Measurements from ENCODE around the gene DST.
A peak's percentile ranks its signal among the peaks of the same experiment; 100 is the strongest.

Gene DST

DNA sequence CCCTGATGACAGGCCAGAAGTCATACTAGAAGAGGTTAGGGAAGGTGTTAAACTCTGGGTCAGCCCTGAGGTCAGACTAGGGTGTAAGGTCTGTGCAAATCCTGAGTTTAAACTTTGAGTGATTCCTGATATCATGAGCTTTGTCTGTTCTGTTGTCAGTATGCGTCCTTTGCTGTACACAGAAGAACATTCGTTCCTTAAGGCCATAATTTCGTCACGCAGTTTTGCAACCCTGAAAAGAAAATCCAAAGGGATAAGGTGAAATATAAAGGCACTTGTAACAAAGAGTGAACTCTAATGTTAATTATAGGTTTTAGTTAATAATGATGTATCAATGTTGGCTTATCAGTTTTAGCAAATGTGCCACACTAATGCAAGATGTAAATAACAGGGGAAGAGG is 2.3 kb downstream of the DST start:
- in situ Hi-C loops (cut with HindIII; ENCODE audit: low sequenced_read_pairs): no loop called here
- H3K4me3 ChIP-seq (ENCODE audit: low read depth, low read length): no peak overlapping the region
- DNase-seq (ENCODE audit: low read depth, low spot score): no peak
- TF ChIP-seq, protein P1, sequence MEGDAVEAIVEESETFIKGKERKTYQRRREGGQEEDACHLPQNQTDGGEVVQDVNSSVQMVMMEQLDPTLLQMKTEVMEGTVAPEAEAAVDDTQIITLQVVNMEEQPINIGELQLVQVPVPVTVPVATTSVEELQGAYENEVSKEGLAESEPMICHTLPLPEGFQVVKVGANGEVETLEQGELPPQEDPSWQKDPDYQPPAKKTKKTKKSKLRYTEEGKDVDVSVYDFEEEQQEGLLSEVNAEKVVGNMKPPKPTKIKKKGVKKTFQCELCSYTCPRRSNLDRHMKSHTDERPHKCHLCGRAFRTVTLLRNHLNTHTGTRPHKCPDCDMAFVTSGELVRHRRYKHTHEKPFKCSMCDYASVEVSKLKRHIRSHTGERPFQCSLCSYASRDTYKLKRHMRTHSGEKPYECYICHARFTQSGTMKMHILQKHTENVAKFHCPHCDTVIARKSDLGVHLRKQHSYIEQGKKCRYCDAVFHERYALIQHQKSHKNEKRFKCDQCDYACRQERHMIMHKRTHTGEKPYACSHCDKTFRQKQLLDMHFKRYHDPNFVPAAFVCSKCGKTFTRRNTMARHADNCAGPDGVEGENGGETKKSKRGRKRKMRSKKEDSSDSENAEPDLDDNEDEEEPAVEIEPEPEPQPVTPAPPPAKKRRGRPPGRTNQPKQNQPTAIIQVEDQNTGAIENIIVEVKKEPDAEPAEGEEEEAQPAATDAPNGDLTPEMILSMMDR (IDR thresholded peaks at IDR 0.05; ENCODE audit: low read depth, low read length): no peak

DNA sequence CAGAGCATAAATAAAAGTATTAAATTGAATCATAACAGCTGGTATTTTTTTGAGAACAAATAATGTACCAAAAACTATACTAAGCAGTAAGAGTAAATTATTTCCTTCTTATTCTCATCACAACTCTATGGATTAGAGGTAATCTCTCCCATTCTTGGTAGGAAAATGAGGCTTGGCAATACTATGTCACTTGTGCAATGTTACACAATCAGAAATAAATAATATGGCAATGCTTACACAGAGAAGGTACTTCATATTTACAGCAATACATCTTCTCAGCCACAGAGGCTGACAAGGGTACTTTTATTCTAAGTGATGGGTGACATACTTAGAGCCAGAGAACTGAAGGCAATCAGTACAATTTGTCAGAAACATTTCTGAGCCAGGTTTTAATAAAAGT is 3.9 kb downstream of the DST start:
- TF ChIP-seq, protein P1 (IDR thresholded peaks at IDR 0.05; ENCODE audit: low read depth, low read length): no peak
- no peak for DNase-seq (ENCODE audit: low read depth, low spot score)
- in situ Hi-C loops (cut with HindIII; ENCODE audit: low sequenced_read_pairs): no loop called here
- no peak overlapping the region for H3K4me3 ChIP-seq (ENCODE audit: low read depth, low read length)

DNA sequence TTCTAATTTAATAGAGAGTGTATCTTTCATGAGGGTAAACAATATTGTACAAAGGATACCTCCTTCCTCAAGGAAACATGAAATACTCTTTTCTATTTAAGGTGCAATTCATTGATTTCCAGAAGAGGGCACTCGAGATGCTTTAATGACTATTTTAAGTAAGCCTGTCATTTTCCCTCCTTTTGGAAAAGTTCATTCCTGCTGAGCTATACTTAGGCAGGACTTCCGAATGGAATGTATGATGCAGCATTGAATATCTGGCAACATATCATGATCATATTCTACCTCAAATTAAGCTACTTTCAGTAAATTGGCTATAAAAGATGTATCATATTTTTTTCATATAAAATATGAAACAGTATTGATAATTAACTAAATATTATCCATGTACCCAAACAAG is 5.0 kb downstream of the DST start:
- no peak overlapping the region for H3K4me3 ChIP-seq (ENCODE audit: low read depth, low read length)
- in situ Hi-C loops (cut with HindIII; ENCODE audit: low sequenced_read_pairs): no loop called here
- TF ChIP-seq, protein P1 (IDR thresholded peaks at IDR 0.05; ENCODE audit: low read depth, low read length): peak; percentile 56
- peak; percentile 82 for DNase-seq (ENCODE audit: low read depth, low spot score)

DNA sequence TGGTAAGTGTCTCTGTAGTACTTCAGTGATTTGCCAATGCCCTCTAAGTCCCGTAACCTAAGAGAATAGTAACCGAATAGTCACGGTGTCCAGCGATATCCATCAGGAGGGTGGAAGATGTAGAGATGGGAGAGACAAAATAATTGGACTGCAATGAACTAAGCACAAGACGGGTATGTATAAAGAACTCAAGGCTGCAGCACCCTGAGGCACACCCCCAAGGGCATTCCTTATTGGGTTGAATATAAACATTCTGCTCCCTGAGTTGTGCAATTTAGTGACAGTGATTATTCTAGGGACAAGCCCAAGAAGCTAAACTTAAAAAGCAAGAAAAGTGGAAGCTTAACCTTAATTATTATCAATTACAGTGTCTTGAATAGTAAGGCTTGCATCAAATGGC is 14.6 kb downstream of the DST start:
- TF ChIP-seq, protein P1 (IDR thresholded peaks at IDR 0.05; ENCODE audit: low read depth, low read length): no peak
- in situ Hi-C loops (cut with HindIII; ENCODE audit: low sequenced_read_pairs): no loop called here
- DNase-seq (ENCODE audit: low read depth, low spot score): no peak
- no peak overlapping the region for H3K4me3 ChIP-seq (ENCODE audit: low read depth, low read length)

DNA sequence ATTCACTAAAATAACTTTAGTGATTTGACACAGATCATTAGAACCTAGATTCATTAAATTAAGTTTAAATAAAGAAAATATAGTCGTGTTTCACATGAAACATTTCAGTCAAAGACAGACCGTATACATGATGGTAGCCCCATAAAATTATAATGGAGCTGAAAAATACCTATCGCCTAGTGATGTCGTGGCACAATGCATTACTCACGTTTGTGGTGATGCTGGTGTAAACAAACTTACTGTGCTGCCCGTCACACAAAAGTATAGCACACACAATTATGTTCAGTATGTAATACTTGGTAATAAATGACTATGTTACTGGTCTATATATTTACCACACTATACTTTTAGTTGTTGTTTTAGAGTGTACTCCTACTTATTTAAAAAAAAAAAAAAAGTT is 17.3 kb downstream of the DST start:
- TF ChIP-seq, protein P1 (IDR thresholded peaks at IDR 0.05; ENCODE audit: low read depth, low read length): no peak
- no peak overlapping the region for H3K4me3 ChIP-seq (ENCODE audit: low read depth, low read length)
- DNase-seq (ENCODE audit: low read depth, low spot score): peak; percentile 18
- in situ Hi-C loops (cut with HindIII; ENCODE audit: low sequenced_read_pairs): no loop called here

DNA sequence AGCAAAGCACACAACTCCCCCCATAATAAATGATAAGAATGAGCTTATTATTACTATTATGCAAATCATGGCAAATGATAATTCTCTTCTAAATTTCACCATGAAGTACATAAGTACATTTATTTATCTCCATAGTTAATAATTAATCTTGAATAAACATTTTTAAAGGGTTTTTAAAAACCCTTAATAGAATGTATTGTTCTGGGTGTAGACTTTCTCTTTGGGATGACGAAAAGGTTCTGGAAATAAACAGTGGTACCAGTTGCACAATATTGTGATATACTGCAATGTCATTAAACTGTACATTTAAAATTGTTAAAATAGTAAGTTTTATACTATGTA is 18.0 kb downstream of the DST start:
- no peak overlapping the region for H3K4me3 ChIP-seq (ENCODE audit: low read depth, low read length)
- TF ChIP-seq, protein P1 (IDR thresholded peaks at IDR 0.05; ENCODE audit: low read depth, low read length): no peak
- in situ Hi-C loops (cut with HindIII; ENCODE audit: low sequenced_read_pairs): no loop called here
- no peak for DNase-seq (ENCODE audit: low read depth, low spot score)
